DMS153 treated with DMSO at 0.1 percent for 48 hours (cell line): ENCODE results near the gene VAMP2.

Experiments used
- DNase-seq: peaks from one replicate; lab custom pipeline; 2025; ENCODE audit not compliant: unreplicated experiment; lab: John Stamatoyannopoulos, UW

The VAMP2 gene

DNA sequence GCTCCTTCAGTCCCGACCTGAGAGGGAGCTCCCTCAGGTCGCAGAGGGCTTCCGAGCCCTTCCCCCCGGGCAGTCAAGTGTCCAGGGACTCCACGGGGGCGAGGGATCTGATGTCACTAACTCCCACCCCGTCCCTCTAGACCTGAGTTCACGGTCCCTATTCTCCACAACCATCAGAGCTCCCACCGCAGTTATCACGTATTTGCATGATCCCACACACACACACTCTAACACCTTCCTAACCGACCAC, 6.8 kb downstream of the VAMP2 start:
- no peak for DNase-seq

DNA sequence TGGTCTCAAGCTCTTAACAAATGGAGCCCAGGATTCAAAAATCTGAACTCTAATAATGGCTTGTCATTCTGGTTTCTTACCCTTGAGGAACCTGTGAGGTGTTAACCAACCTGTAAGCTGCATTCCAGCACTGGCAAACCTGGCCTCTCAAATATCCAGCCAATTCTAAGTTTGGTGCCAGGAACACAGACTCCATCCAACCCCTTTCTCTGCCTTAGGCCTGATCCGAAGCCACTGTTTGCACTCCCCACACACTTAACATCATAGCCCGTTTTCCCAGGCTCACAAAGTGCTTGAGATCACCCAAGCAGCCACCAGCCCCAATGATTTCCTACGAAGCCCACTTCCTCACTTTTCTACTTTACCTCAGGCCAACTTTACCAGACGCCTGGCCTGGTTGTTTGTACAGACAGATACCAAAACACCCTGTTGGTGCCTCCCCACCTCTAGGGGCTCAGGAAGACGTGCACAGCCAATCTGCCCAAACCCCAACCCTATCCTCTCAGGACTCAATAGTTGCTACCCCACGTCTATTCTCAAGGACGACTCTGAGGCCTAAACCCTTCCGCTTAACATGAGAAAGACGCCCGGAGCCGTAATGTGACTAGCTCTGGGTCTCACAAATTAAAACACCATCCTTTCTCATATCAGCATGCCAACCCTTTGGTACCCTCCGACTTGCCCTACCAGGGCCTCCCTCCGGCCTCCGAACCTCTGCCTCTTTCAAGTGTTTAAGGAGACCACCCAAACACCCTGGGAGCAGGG, 7.3 kb downstream of the VAMP2 start:
- DNase-seq: no peak

DNA sequence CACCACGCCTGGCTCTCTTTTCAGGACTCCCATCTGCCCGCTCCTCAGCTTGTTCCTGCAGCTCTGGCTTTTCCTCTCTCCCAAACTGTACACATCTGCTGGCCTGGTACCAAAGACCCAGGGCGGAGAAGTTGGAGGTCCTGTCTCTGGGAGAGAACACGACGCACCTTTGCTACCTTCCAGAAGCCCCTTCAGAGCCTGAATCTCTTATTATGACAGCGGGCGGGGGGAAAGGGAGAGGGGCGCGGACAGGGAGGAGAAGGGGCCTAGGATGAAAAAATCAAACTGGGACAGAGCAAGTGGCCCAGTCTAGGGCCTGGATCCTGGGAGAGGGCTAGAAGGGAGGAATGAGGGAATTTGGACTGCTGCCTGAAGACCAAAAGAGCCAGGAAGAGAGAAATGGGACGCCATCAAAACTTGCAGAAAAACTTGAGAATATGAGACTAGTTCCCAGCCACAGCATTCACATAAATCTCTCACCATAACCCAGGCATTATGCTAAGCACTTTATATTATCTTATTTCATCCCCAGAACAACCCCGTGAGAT, 8.1 kb downstream of the VAMP2 start:
- DNase-seq: no peak

DNA sequence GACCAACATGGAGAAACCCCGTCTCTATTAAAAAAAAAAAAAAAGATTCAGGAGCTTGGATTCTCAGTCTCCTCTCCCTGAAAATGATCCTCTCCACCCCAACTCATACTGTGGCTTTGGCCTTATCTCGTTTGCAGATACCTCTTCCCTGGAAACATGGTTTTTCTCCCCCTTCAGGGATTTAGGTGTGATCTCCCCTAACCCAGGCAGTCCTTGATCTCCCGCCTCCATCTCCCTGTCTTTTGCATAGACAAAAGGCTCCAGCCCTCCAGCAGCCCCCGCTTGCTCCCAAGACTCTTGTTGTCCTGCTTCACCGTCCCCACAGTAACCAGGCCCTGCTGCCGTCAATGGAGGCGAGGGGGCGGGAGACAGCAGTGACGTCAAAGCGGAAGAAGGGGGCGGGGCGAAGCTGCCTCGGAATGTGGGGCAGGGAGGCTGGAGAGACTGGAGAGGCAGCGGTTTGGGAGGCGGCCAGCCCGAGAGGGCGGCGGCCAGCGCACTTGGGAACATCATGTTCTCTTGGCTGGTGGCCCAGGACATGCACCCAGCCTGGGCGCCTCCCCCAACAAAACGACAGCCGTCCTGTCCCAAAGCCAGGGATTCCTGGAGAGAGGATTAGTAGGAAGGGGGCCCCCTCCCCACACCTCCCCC, 8.7 kb downstream of the VAMP2 start:
- no peak for DNase-seq

DNA sequence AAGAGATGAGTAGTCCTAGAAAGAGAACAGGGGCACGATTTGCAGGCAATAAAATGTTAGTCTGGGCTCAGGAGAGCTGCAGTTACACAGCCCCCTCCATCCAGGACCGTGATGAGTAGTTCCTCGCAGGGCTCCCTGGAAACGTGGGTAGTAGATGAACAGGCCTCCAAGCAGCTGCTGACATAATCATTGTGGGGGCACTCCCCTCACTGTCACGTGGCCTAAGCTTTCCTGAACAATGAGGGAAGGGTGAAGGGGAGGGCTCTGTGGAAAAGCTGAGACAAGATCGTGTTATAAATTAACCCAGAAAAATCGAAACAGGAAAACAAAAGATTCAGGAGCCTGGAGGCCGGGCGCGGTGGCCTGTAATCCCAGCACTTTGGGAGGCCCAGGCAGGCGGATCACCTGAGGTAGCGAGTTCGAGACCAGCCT, 9.2 kb downstream of the VAMP2 start:
- no peak for DNase-seq

DNA sequence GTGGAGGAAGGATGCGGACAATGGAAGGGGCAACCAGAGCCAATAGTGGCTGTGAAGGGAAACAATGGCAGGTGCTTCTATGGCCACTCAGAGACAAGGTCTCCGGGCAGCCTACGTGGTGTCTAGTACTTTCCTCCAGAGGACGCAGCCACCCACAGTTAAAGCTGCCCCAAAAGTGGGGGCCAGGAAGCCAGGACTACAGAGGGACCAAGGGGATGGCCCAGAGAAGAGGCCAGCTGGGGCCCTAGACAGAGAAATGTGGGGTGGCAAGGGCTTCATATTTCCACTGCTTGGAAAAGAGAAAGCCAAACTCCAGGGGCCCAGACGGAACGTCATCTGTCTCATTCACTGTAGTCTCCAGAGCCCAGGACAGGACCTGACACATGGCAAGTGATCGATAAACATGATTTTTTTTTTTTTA, 9.7 kb downstream of the VAMP2 start:
- DNase-seq: no peak

DNA sequence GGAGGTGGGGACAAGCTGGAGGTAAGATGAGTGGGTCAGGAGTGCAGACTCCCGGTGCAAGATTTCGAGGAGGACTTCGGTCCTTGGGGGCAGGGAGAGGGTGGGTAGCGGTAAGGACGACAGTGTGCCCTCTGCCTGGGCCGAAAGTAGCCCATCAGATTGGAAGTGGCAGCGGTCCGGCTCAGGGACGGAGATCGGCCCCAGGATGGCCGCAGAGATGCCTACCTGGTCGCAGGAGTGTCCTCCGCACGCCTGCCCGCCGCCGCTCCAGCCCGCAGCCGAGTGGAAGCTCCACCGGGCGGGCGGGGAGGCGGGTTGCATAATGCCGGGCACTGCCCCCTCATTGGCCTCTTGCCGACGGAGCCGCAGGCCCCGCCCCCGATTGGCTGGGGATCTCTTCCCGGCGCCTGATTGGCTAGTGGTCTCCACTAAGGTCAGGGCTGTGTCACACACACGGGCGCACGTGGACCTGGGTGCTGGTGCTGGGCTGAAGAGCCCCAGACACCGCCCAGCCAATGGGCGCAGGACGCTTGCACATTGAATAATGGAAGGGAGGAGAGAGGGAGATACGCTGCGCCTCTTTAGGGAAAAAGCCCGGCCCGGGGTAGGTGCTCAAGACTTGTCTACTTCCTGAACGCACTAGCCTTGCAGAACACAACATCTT, 10.5 kb downstream of the VAMP2 start, which contains the start of gene PER1:
TSS of gene PER1 (minus strand) at position 293 of the 664 bp plus-strand sequence. CDS start 1,698 bp downstream, outside the sequence.
- peak; percentile 29 for DNase-seq

DNA sequence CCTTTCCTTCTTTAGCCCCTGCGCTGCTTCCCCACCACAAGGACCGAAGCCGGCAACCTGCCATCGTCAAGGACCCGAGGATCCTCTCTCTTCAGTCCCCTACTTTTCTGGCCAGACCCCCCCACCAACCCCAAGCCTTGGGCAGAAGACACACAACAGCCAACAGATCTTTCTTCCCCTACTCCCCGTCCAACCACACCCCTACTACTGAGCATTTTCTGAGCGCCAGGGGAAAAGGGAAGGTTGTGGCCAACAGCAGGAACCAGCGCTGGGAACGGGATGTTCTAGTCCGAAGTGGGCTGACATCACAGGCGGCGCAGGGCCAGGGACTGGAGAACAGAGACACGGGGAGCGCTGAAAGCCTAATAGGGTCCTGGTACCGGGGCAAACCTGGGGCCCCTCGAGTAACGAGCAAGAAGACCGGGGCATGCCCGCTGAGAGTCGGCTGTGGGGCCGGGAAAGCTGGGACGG, 11.1 kb downstream of the VAMP2 start:
- DNase-seq: no peak

DNA sequence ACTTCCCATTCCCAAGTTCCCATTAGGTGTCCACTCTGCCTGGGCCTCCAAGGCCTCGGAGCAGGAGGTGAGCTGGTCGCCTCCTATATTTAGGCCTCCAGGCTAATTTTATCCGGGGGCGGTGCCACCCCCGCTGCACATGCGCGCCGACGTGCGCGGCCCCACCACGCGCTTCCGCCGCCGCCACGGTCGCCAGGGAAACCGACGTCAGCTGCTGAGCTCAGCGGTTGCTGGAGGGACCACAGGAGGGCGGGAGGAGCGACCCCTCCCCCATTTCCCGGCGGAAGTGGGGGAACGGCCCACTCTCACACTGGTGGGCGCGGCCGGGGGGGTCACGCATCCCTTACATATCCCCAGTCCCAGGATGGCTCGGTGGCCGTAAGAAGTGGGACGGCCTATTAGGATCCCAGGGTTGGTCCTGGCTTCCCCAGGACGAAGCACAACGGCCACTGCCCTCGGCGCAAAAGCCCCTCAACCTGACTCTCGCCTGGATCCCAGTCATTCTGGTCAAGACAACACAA, 11.6 kb downstream of the VAMP2 start:
- DNase-seq: no peak

DNA sequence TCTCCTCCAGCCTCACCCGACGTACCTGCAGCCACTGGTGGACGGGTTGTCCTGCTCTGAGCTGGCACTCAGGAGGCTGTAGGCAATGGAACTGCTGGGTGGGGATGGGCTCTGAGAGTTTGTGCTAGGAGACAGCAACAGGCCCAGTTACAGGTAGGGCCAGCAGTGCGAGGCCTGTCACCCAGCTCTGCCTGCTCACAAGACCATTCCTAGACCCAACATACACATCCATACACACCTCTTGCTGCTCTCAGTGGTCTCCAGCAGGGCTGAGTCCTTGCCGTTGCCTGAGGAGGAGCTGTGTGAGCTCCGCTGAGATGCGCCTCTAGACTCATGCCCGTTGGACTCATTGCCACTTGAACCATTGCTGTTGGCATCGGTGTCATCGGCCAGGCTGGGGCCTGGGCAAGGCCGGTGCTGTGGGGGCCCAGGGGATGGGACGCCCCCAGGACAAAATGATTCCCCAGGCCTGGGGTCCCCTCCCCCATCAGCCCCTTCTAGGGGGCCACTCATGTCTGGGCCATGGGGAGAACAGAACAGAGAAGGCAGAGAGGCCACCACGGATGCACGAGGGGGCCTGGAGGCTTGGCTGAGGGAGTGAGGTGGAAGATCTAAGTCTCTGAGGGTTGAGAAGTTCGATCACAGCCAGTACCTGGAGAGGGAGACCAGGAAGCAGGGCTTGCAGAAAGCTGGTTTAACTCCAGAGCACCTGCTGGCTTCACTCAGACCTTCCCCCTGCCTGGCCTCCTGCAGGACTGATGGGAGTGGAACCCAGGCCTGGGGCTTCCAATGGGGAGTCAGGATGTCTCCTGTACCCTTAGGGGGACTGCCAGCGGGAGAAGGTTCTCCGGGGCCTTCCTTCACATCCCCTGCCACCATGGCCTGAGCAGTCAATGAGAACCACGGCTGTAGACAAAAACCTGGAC, 12.3 kb downstream of the VAMP2 start:
- DNase-seq: no peak

DNA sequence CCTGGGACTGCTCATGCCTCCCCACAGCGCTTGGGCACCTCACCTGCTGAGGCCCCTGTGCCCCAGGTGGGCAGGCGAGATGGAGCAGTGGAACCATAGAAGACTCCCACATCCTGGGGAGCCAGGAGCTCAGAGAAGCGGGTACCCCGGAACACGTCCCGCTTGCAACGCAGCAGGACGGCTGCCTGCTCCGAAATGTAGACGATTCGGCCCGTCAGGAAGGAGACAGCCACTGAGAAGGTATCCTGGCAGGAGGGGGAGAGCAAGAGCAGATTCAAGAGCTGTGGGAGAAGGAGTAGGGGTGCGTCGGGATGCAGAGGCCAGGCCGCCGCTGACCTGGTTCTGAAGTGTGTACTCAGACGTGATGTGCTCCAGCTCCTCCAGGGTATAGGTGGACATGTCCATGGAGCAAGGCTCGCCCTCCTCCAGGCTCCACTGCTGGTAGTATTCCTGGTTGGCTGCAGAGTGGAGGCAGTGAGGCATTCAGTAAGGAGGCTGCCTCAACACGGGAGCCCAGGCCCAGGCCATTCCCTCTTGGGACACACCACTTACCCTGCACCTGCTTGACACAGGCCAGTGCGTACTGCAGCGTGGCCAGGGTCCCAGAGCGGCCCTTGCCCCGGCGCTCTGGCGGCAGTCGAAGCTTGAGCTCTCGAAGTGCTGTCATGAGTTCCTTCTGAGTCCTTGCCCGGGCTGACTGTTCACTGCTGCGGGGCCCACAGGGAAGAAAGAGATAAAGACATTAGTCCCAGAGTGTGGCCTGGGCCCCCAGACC, 13.1 kb downstream of the VAMP2 start:
- DNase-seq: no peak

DNA sequence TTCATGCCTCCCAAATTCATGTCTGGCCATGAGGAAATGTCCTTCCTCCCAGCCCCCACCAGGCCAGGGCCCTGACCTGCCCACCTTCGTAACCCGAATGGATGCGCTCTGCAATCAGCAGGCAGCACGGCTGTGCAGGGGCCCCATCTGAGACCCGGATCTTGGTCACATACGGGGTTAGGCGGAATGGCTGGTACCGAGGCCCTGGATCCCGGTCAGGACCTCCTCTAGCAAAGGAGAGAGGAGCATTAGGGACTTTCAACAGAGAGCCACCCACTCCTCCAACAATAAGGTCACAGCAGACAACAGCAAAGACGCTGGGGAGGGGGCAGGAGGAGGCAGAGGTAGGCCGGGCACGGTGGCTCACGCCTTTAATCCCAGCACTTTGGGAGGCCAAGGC, 14.2 kb downstream of the VAMP2 start:
- no peak for DNase-seq

DNA sequence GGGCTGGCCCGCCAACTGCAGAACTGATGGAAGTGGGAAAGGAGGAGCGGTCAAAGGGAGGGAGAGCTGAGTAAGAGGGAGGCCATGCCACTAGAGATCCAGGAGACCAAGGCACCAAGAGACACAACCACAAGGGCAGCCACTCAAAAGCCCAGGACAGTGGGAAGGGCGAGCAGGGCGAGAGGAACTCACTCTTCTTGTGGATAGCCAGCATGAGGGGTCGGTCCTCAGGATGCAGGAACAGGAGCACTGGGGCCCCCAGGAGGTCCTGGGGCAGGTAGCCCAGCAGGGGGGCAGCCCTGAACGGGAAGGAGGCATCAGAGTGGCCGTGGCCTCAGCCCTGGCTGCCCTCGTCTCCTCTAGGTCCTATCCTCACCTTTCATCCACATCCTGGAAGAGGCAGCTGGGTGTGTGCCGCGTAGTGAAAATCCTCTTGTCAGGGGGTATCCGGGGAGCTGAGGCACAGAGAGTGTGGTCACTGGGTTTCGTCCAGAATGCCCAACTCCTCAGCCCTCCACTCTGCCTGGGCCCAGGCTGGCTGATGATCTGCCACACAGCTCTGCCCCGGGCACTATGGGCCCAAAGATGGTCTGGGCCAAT, 14.8 kb downstream of the VAMP2 start:
- no peak for DNase-seq

DNA sequence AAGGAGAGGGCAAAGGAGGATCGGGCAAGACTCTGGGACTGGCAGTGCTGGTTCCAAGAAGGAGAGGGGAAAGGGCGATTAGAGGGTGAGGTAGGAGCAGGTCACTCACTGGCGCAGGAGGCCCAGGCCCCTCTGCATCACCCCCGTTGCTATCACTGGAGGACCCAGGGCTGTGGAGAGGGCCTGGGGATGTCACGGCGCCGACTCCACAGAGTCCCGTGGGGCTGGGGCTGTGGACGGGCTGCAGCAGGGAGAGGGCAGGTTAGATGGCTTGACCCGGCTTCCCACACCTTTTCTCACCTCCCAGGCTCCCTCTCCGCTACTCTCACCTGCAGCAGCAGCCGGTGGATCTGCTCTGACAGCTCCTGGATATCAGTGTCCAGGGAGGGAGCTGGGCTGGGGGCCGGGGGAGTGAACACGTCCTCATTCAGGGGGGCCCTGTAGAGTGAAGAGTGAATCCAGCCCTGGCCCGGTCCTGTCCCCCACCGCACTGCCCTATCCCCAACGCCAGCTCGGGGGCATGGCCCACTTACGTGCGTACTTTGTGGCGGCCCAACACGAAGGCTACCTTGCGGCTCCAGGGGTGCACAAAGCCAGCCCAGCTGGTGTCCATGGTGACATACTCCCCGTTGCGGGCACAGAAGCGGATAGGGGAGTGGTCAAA, 15.5 kb downstream of the VAMP2 start:
- DNase-seq: no peak

DNA sequence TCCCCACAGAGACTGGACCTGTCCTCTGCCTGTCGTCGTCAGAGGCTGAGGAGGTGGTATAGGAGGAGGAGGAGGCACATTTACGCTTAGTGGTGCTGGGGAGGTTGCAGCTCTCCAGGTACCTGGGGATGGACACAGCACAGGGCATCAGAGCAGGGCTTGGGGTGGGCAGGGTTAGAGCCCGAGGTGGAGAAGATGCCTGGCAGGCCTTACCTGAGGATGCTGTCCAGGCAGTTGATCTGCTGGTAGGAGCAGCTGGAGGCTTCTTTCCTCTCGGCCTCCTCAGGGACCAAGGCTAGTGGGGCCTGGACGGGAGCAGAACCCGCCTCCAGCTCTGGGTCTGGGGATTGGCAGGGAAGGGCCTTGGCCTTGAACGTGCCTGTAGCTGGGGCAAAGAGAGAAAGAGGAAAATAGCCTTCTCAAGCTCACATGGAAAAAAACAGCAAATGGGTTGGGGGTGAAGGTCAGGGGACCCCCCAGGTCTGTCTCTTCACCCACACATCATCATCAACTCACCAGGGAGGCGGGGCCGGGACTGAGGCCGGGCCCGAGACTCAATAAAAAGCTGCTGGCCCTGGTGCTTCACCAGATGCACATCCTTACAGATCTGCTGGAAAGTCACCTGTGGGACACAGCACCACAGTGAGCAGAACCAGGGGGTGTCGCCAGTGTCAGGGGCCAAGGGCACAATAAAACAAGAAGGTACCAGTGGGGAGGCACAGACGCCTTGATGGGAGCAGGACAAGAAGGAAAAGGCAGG, 16.2 kb downstream of the VAMP2 start:
- DNase-seq: no peak

DNA sequence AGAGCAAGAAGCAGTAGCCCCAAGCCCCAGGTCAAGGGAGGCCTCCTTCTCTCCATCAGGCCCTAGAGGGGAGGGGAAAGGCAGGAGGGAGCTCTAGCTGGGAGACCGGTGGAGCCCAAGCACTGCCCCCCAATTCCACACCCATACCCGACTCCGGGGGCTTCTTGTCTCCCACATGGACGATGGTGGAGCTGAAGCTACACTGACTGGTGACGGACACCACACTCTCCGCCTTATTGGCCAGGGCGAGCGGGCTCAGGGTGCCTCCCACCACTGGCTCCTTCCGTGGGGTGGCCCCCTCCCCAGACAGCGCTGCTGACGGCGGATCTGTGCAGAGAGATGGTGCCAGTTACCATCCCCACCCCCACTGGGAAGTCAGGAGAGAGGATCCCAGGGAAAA, 16.9 kb downstream of the VAMP2 start:
- DNase-seq: no peak

DNA sequence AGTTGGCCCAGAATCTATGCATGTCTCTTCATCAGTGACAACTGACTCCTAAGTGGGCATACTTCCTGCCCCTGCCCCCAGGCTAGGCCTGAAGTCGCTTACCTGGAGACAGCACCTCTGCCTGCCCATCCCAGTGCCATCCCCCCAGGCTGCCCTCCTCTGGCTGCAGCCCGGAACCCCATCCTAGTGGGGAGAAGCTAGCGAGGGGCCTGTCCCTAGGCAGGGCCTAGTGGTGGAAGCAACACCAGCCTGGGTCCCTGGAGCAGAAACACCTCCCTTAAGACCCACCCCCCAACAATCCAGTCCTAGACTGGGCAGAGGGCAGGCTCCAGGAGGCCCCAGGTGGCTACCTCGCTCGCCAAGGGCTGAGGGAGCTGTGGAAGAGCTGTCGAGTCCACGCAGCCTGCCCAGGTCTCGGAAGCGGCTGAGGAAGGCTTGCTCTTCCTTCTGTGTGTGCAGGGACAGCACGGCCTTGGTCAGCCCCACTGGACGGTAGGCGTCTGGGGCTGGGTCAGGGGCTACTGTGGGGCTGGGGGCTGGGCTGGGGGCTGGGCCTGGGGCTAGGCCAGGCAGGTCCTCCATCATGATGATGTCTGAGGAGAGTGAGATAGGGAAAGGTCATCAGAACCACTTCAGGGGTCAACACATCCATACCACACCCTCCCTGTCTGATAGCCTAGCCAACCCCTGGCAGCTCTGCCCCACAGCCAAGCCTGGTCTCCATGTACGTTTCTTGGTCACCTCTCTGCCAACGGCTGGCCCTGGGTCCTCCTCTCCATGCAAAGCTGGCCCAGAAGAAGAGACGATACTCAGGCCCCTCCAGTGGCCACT, 18.1 kb downstream of the VAMP2 start:
- DNase-seq: no peak
